GM12874 (cell line): ENCODE results near the gene ERFE.

Source experiments
- TF ChIP-seq, protein P1 (sequence below): IDR thresholded peaks from 2 replicates; pipeline ENCODE4 v1.5.1; 2011; ENCODE audit warnings: low read depth, mild to moderate bottlenecking, control low read depth, low read length, moderate library complexity; ENCODE audit not compliant: insufficient read depth

ERFE gene

DNA sequence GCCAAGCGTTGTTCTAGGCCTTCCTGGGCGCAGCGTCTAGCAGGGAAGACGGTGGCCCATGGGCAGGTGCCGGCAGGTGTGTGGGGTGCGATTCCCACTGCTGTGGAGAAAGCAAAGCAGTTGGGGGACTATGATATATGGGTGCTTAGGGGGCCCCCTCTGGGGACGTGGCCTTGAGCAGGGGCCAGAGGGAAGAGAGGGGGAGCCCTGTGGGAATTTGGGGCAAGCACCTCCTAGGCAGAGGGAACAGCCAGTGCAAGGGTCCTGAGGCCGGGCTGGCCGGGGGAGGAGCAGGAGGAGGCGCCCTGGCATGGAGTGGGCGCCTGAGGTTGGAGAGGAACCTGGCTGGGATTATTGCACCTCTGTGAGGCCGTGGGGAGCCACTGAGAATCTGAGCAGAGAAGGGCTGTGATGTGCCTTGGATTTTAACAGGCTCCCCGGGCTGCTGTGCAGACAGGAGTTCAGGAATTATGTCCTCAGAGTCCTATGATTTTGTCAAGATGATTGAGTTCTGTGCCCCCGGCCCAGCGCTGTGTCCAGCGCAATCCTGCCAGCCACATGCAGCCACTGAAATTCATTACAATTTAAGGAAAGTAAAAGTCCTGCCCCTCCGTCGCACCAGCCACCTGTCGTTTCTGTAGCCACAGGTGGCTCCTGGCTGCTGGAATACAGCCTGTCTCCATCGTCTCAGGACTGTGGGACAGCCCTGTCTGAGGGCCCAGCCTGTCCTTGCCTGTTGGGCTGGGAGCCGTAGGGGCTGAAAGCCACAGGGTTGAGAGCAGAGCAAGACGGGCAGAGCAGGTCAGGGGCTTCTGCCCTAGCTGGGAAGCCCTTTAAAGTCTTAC lies 29.4 kb upstream of the ERFE start:
- TF ChIP-seq, protein P1, sequence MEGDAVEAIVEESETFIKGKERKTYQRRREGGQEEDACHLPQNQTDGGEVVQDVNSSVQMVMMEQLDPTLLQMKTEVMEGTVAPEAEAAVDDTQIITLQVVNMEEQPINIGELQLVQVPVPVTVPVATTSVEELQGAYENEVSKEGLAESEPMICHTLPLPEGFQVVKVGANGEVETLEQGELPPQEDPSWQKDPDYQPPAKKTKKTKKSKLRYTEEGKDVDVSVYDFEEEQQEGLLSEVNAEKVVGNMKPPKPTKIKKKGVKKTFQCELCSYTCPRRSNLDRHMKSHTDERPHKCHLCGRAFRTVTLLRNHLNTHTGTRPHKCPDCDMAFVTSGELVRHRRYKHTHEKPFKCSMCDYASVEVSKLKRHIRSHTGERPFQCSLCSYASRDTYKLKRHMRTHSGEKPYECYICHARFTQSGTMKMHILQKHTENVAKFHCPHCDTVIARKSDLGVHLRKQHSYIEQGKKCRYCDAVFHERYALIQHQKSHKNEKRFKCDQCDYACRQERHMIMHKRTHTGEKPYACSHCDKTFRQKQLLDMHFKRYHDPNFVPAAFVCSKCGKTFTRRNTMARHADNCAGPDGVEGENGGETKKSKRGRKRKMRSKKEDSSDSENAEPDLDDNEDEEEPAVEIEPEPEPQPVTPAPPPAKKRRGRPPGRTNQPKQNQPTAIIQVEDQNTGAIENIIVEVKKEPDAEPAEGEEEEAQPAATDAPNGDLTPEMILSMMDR: no peak

DNA sequence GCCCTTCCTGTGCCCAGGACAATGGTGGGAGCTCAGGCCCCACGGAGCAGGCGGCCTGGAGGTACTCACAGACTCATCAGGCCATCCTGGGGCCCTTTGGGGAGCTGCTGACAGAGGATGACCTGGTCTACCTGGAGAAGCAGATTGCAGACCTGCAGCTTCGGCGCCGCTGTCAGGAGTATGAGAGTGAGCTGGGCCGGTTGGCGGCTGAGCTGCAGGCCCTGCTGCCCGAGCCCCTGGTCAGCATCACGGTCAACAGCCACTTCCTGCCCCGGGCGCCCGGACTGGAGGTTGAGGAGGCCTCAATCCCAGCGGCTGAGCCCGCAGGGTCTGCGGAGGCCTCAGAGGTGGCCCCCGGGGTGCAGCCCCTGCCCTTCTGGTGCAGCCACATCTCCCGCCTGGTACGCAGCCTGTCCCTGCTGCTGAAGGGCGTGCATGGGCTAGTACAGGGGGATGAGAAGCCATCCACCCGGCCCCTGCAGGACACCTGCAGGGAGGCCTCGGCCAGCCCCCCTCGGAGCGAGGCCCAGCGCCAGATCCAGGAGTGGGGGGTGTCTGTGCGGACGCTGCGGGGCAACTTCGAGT lies 28.6 kb upstream of the ERFE start:
- TF ChIP-seq, protein P1: no peak

DNA sequence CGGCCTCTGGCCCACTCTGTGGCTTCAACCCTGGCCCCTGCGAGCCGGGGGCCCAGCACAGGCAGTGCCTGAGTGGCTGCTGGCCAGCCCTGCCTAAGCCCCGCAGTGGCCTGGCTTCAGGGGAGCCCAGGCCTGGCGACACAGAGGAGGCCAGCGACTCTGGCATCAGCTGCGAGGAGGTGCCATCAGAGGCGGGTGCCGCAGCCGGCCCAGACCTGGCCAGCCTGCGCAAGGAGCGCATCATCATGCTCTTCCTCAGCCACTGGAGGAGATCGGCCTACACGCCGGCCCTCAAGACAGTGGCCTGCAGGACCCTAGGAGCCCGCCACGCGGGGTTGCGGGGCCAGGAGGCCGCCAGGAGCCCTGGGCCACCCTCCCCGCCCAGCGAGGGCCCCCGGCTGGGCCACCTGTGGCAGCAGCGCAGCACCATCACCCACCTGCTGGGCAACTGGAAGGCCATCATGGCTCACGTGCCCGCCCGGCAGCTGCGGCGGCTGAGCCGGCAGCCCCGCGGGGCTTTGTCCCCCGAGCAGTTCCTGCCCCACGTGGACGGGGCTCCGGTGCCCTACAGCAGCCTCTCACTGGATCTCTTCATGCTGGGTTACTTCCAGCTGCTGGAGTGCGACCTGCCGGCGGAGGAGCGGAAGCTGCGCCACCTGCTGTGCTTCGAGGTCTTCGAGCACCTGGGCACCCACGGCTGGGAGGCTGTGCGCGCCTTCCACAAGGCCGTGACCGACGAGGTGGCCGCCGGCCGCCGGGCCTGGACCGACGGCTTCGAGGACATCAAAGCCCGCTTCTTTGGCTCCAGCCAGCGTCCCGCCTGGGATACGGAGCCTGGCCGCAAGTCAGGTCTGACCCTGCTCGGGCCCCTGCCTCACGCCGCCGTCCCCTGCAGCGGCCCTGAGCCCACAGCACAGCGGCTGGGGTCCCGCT lies 27.8 kb upstream of the ERFE start:
- TF ChIP-seq, protein P1: no peak

DNA sequence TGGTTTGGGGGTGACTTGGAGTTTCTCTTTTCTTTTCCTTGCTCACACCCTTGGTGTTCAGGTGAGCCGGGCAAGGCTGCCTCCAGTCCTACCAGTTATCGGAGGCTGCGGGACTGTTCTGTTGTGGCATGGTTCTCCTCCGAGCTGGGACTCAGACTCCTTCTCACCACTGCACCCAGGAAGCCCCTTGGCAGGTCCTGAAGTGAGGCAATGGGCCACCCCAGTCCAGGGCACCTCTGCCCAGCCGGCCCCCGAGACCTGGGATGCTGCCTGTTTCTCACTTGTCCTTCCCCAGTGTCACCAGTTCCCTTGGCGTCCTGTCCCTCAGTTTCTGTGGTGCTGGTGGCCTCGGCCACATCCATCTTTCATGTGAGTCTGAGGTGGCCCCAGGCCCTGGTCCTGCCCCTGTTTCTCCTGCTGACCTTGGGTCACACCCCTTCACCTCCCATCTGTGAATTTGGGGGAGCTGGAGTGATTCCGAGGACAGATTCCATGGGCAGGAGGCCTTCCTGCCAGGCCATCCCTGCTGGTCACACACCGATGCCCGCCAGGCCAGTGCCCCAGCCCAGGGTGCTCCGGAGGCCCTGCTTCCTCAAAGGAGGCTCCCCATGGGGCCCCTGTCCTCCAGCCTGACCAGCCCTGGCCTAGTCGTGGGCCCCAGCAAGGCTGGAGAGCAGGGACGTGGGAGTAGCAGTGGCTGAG lies 26.9 kb upstream of the ERFE start:
- TF ChIP-seq, protein P1: no peak

DNA sequence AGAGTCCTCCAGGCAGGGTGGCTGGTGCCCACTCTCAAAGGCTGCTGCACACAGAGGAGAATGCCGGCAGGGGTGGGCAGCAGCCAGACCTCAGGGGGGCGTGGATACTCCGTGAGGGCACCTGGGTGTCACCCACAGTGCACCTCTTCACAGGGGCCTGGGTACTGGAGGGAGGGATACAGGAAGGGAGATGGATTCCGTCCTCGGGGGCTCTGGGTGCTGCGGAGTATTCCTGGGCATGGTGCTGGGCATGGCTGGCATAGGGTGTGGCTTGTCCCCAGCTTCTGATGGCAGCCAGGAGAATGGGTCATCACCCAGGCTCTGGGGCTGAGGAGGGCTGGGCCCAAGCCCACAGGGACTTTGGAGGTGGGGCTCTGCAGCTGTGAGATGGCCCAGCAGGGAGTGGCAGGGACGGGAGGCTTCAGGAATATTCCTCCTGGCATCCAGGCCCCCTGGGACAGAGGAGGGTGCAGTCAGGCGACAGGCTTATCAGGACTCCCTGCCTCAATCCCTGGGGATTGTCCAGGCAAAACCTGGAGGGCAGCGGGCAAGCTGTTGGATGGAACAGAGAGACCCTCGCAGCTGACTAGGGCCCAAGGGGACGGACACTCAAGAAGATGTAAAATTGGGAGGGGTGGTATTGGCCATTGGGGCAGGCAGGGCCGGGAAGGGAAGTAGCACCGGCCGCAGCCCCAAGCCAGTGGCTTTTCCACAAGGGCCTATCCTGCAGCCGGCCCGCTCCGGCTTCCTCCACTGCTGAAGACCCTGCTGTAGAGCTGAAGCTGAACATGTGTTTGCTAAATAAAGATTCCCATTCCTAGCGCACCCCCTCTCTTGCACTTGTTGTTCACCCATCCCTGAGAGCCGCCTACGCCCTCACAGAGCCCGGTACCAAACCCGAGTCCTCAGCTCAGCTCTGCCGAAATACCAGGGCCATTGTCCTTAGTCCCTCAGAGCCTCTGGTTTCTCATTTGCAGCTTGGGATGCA lies 26.0 kb upstream of the ERFE start:
- TF ChIP-seq, protein P1: no peak
